Mucosa of descending colon (tissue), 3 donors: ENCODE measurements around the gene NCKIPSD. TPM values are rescaled to one million over a fixed set of nuclear protein-coding genes. Genes with fewer than 3 reads are reported as not detected.

Experiments used
- ATAC-seq: fragments of 200-7000 bp; cut with Tn5 transposase; one replicate; pipeline ENCODE4 v1.9.1; 2020; ENCODE audit warnings: mild to moderate bottlenecking, moderate library complexity
- DNase-seq, 3 donors: peaks; one replicate each; pipeline ENCODE4 v3.0.0-alpha.2; 2020
- H3K36me3 ChIP-seq: fragments of 200-600 bp; one replicate; pipeline ENCODE4 v1.8.0; 2021; ENCODE audit warnings: low read depth, mild to moderate bottlenecking
- H3K4me1 ChIP-seq: fragments of 200-600 bp; one replicate; pipeline ENCODE4 v1.8.0; 2021; ENCODE audit warnings: low read depth, mild to moderate bottlenecking
- H3K4me3 ChIP-seq: fragments of 200-600 bp; one replicate; pipeline ENCODE4 v1.8.0; 2021; ENCODE audit warnings: mild to moderate bottlenecking
- H3K9me3 ChIP-seq: fragments of 200-600 bp; one replicate; pipeline ENCODE4 v1.8.0; 2021; ENCODE audit warnings: mild to moderate bottlenecking
- CTCF ChIP-seq: fragments of 200-600 bp; IDR thresholded peaks from one replicate; pipeline ENCODE4 v1.8.0; 2022; ENCODE audit warnings: antibody characterized with exemption, mild to moderate bottlenecking
- intact Hi-C, 2 donors: fragments of 100-400 bp; cut with DNase I in 1 of 2; cut with micrococcal nuclease in 1 of 2; formaldehyde crosslinking; loops; one replicate each; pipeline versions ENCODE4 v1.11.0 to v1.11.1; 2022; cut with DNase I, micrococcal nuclease
- total RNA-seq, 3 donors: library from RNA; stranded (reverse); fragmentation: NEBNext Ultra II Directional in 2 of 3; extraction: Animal tissue kit (Norgen Biotek cat#: 25700) in 2 of 3; gene quantifications; one replicate each; pipeline versions ENCODE4 v1.2.1 to v1.2.4, GENCODE V29; 2021 to 2023
- donor health status: DM: no; HTN: no; CAD: no; lungs with moderate emphysema.
- donor health status: DM: no; HTN: no; CAD: no.
- donor health status: DM: no; HTN: yes; CAD: no.

Gene NCKIPSD
- total RNA-seq, 3 donors from 2014 or later = 21.7 to 27.3 (median 23.7) TPM

- no peak overlapping the region for H3K4me3 ChIP-seq
- ATAC-seq (no peak), DNase-seq (no peak)
- H3K4me1 ChIP-seq = no peaks in the 10 kb centered on the region
- H3K9me3 ChIP-seq = no peaks in the 10 kb centered on the region
- no peak for TF ChIP-seq CTCF
- intact Hi-C loops = no loop called here
- H3K36me3 ChIP-seq = no peaks in the 10 kb centered on the region
Observed at GRCh38 chr3:48647714-48648113, 38.0 kb downstream of the NCKIPSD start.

- intact Hi-C loops = no loop called here
- Histone ChIP-seq H3K4me1 (no peaks in the 10 kb centered on the region), H3K36me3 (no peaks in the 10 kb centered on the region), H3K9me3 (no peaks in the 10 kb centered on the region), H3K4me3 (no peak overlapping the region)
- no peak for ATAC-seq
- no peak for TF ChIP-seq CTCF
- DNase-seq = no peak
Observed at GRCh38 chr3:48644898-48645760, 40.6 kb downstream of the NCKIPSD start.

GRCh38 chr3:48642605-48643004 lies 43.1 kb downstream of the NCKIPSD start:
- ATAC-seq (no peak), DNase-seq (no peak)
- no peaks in the 10 kb centered on the region for H3K4me1 ChIP-seq
- no peaks in the 10 kb centered on the region for H3K36me3 ChIP-seq
- no peak overlapping the region for H3K4me3 ChIP-seq
- intact Hi-C loops = no loop called here
- TF ChIP-seq CTCF = no peak
- H3K9me3 ChIP-seq = no peaks in the 10 kb centered on the region

GRCh38 chr3:48641396-48641795 lies 44.3 kb downstream of the NCKIPSD start:
- no peak for DNase-seq
- H3K4me3 ChIP-seq = no peak overlapping the region
- H3K4me1 ChIP-seq = peaks cover 3% of the 10 kb centered on the region
- intact Hi-C loops = no loop called here
- ATAC-seq = no peak
- no peaks in the 10 kb centered on the region for H3K9me3 ChIP-seq
- H3K36me3 ChIP-seq = no peaks in the 10 kb centered on the region
- no peak for TF ChIP-seq CTCF

GRCh38 chr3:48639944-48640606 lies 45.6 kb downstream of the NCKIPSD start:
- Histone ChIP-seq H3K4me1 (peaks cover 7% of the 10 kb centered on the region), H3K4me3 (no peak overlapping the region), H3K9me3 (no peaks in the 10 kb centered on the region), H3K36me3 (no peaks in the 10 kb centered on the region)
- TF ChIP-seq CTCF = no peak
- intact Hi-C loops = no loop called here
- ATAC-seq = no peak
- DNase-seq = no peak
